ENCODE data around the gene PCBD1.

The PCBD1 gene

GRCh38 chr10:70838270-70838805, 50.0 kb downstream of the PCBD1 start:
- TF ChIP-seq EP300 (IDR thresholded peaks at IDR 0.05; ENCODE audit: borderline replicate concordance) (no peak), TEAD4 (IDR thresholded peaks at IDR 0.05) (no peak), USF1 (IDR thresholded peaks at IDR 0.05) (no peak), FOXM1 (IDR thresholded peaks at IDR 0.05; ENCODE audit: borderline replicate concordance, low read depth) (no peak), CEBPB (IDR thresholded peaks at IDR 0.05) (no peak), RAD21 (IDR thresholded peaks at IDR 0.05; ENCODE audit: low read depth) (no peak), NFIC (IDR thresholded peaks at IDR 0.05) (no peak), MAX (IDR thresholded peaks at IDR 0.05) (no peak), EGR1 (IDR thresholded peaks at IDR 0.05) (no peak), REST (IDR thresholded peaks at IDR 0.05; ENCODE audit: low read depth) (no peak), TCF12 (IDR thresholded peaks at IDR 0.05; ENCODE audit: low read depth) (no peak), ZBTB7A (IDR thresholded peaks at IDR 0.05; ENCODE audit: low read depth) (no peak), TAF1 (IDR thresholded peaks at IDR 0.05; ENCODE audit: low read depth) (no peak), CREB1 (IDR thresholded peaks at IDR 0.05; ENCODE audit: low read depth) (no peak), YY1 (IDR thresholded peaks at IDR 0.05; ENCODE audit: low read depth) (no peak)

- TF ChIP-seq YY1 (IDR thresholded peaks at IDR 0.05; ENCODE audit: low read depth) (no peak), NFIC (IDR thresholded peaks at IDR 0.05) (no peak), TAF1 (IDR thresholded peaks at IDR 0.05; ENCODE audit: low read depth) (no peak), FOXM1 (IDR thresholded peaks at IDR 0.05; ENCODE audit: borderline replicate concordance, low read depth) (no peak), CEBPB (IDR thresholded peaks at IDR 0.05) (no peak), EGR1 (IDR thresholded peaks at IDR 0.05) (no peak), ZBTB7A (IDR thresholded peaks at IDR 0.05; ENCODE audit: low read depth) (no peak), MAX (IDR thresholded peaks at IDR 0.05) (no peak), TEAD4 (IDR thresholded peaks at IDR 0.05) (no peak), REST (IDR thresholded peaks at IDR 0.05; ENCODE audit: low read depth) (no peak), CREB1 (IDR thresholded peaks at IDR 0.05; ENCODE audit: low read depth) (no peak), USF1 (IDR thresholded peaks at IDR 0.05) (no peak), EP300 (IDR thresholded peaks at IDR 0.05; ENCODE audit: borderline replicate concordance) (no peak), TCF12 (IDR thresholded peaks at IDR 0.05; ENCODE audit: low read depth) (no peak), RAD21 (IDR thresholded peaks at IDR 0.05; ENCODE audit: low read depth) (no peak)
Observed at GRCh38 chr10:70837660-70838059, 50.7 kb downstream of the PCBD1 start.

- TF ChIP-seq MAX (IDR thresholded peaks at IDR 0.05): no peak
- no peak for TF ChIP-seq FOXM1 (IDR thresholded peaks at IDR 0.05; ENCODE audit: borderline replicate concordance, low read depth)
- no peak for TF ChIP-seq NFIC (IDR thresholded peaks at IDR 0.05)
- TF ChIP-seq EP300 (IDR thresholded peaks at IDR 0.05; ENCODE audit: borderline replicate concordance): no peak
- TF ChIP-seq REST (IDR thresholded peaks at IDR 0.05; ENCODE audit: low read depth): no peak
- TF ChIP-seq CREB1 (IDR thresholded peaks at IDR 0.05; ENCODE audit: low read depth): no peak
- TF ChIP-seq TCF12 (IDR thresholded peaks at IDR 0.05; ENCODE audit: low read depth): no peak
- TF ChIP-seq CEBPB (IDR thresholded peaks at IDR 0.05): no peak
- no peak for TF ChIP-seq YY1 (IDR thresholded peaks at IDR 0.05; ENCODE audit: low read depth)
- TF ChIP-seq EGR1 (IDR thresholded peaks at IDR 0.05): no peak
- TF ChIP-seq RAD21 (IDR thresholded peaks at IDR 0.05; ENCODE audit: low read depth): no peak
- TF ChIP-seq TAF1 (IDR thresholded peaks at IDR 0.05; ENCODE audit: low read depth): no peak
- no peak for TF ChIP-seq USF1 (IDR thresholded peaks at IDR 0.05)
- TF ChIP-seq TEAD4 (IDR thresholded peaks at IDR 0.05): no peak
- no peak for TF ChIP-seq ZBTB7A (IDR thresholded peaks at IDR 0.05; ENCODE audit: low read depth)
Observed at GRCh38 chr10:70836319-70836718, 52.0 kb downstream of the PCBD1 start.
